Thyroid gland (tissue), 4 donors: ENCODE data around the gene SAP30L. TPM values are rescaled to one million over a fixed set of nuclear protein-coding genes. Genes with fewer than 3 reads are reported as not detected.

Experiments
- DNase-seq, 2 donors: peaks; one replicate each; pipeline ENCODE4 v3.0.0-alpha.2; 2019
- H3K27ac ChIP-seq, 3 donors: fragments of 200-600 bp; sonication (generic); 1 replicate in 2 of 3; 2 replicates in 1 of 3; pipeline ENCODE4 v1.5.1; 2016 to 2019; ENCODE audit warnings: mild to moderate bottlenecking in 1 of 3, moderate library complexity in 1 of 3
- H3K27me3 ChIP-seq: fragments of 200-600 bp; sonication (generic); one replicate; pipeline ENCODE4 v1.5.1; 2019
- H3K36me3 ChIP-seq, 2 donors: fragments of 200-600 bp; sonication (generic); one replicate each; pipeline ENCODE4 v1.5.1; 2016 to 2019
- H3K4me1 ChIP-seq, 2 donors: fragments of 200-600 bp; sonication (generic); one replicate each; pipeline ENCODE4 v1.5.1; 2017 to 2019
- H3K4me3 ChIP-seq, 3 donors: fragments of 200-600 bp; sonication (generic); replicated peaks in 1 of 3; 1 replicate in 2 of 3; 2 replicates in 1 of 3; pipeline ENCODE4 v1.5.1; 2016; ENCODE audit warnings: mild to moderate bottlenecking in 1 of 3
- H3K9me3 ChIP-seq: fragments of 200-600 bp; sonication (generic); one replicate; pipeline ENCODE4 v1.5.1; 2017
- POLR2A ChIP-seq, 2 donors: fragments of 450-650 bp; IDR thresholded peaks; one replicate each; pipeline ENCODE4 v1.6.1; 2017; ENCODE audit warnings: antibody characterized with exemption in 2 of 2, mild to moderate bottlenecking in 2 of 2, moderate library complexity in 1 of 2
- WGBS, 2 donors: methylation state at CpG; one replicate each; pipeline ENCODE4 v1.1.5; 2017; 5-methylcytosine and 5-hydroxymethylcytosine counted together
- intact Hi-C: fragments of 100-400 bp; cut with DNase I; formaldehyde crosslinking; loops from one replicate; pipeline ENCODE4 v1.15.1; 2023
- total RNA-seq, 4 donors: library from RNA; depleted of rRNA; stranded (reverse); fragments of >200 nt; gene quantifications; one replicate each; pipeline ENCODE4 v1.2.3, GENCODE V29; 2016
- TF ChIP-seq, protein P1 (sequence below), 6 experiments: fragments of 200-600 bp in 3 of 6; fragments of 450-650 bp in 3 of 6; sonication (generic) in 3 of 6; IDR thresholded peaks; one replicate each; pipeline ENCODE4 v1.5.1; 2016 to 2019; ENCODE audit warnings: antibody characterized with exemption in 6 of 6, mild to moderate bottlenecking in 2 of 6, inconsistent platforms in 1 of 6, moderate library complexity in 1 of 6

Gene SAP30L
- total RNA-seq, 4 donors from 2014 or later: 26.2 to 37.9 (median 31.2) TPM

DNA sequence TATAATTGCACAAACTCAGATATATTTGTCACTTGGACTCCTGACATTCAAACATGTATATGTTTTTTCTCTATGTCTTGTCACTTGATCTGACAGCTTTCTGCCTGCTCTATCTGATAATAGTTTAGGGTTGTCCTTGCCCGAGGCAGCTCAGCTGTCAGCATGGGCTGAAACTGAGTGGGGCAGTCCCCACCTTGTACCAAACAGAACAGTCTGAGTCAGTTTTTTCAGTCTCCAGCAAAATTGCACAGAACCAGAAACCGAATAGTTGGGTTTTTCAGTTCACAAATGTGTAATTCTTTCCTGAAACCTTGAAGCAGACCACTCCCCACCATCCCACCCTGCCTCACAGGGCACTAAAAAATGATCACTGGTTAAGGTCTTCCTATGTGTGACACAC lies 41.7 kb downstream of the SAP30L start:
- DNase-seq: no peak
- TF ChIP-seq, protein P1, sequence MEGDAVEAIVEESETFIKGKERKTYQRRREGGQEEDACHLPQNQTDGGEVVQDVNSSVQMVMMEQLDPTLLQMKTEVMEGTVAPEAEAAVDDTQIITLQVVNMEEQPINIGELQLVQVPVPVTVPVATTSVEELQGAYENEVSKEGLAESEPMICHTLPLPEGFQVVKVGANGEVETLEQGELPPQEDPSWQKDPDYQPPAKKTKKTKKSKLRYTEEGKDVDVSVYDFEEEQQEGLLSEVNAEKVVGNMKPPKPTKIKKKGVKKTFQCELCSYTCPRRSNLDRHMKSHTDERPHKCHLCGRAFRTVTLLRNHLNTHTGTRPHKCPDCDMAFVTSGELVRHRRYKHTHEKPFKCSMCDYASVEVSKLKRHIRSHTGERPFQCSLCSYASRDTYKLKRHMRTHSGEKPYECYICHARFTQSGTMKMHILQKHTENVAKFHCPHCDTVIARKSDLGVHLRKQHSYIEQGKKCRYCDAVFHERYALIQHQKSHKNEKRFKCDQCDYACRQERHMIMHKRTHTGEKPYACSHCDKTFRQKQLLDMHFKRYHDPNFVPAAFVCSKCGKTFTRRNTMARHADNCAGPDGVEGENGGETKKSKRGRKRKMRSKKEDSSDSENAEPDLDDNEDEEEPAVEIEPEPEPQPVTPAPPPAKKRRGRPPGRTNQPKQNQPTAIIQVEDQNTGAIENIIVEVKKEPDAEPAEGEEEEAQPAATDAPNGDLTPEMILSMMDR (IDR thresholded peaks at IDR 0.05): no peak
- no peak for TF ChIP-seq POLR2A (IDR thresholded peaks at IDR 0.05)
- Histone ChIP-seq H3K27me3 (peaks cover 56% of the 10 kb centered on the region), H3K4me1 (peaks cover 0 to 4% of the 10 kb centered on the region in 2 donors), H3K27ac (no peak overlapping the region), H3K9me3 (no peaks in the 10 kb centered on the region), H3K36me3 (no peaks in the 10 kb centered on the region), H3K4me3 (no peak overlapping the region)
- 27 to 36% methylated on average over 2 of the region's 2 CpGs for WGBS, 2 donors
- intact Hi-C loops: no loop called here

DNA sequence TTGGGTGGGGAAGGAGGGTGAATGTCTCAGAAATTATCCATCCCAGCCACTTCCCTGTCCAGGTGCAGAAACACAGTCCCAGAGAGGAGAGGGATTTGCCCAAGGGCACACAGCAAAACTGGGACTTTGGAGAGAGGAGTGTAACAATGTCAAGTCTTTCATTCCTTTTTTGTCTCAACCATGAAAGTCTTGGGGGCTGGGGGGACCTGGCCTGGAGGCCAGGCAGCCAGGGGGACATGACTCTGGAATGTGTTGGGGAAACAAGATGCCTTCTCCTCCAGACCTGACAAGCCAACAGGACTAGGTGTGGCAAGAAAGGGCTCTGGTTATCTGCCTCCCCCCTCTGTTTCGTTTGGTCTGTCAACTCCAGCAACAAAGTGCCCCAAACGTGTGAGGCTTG lies 46.1 kb downstream of the SAP30L start:
- H3K27me3 ChIP-seq: peaks cover 14% of the 10 kb centered on the region
- DNase-seq: no peak
- WGBS, 2 donors: 70 to 81% methylated on average over 2 of the region's 2 CpGs
- intact Hi-C loops: no loop called here
- no peak overlapping the region for H3K27ac ChIP-seq
- H3K36me3 ChIP-seq: no peaks in the 10 kb centered on the region
- TF ChIP-seq, protein P1 (IDR thresholded peaks at IDR 0.05): no peak
- TF ChIP-seq POLR2A (IDR thresholded peaks at IDR 0.05): no peak
- no peaks in the 10 kb centered on the region for H3K4me1 ChIP-seq
- H3K4me3 ChIP-seq: no peak overlapping the region
- H3K9me3 ChIP-seq: no peaks in the 10 kb centered on the region

DNA sequence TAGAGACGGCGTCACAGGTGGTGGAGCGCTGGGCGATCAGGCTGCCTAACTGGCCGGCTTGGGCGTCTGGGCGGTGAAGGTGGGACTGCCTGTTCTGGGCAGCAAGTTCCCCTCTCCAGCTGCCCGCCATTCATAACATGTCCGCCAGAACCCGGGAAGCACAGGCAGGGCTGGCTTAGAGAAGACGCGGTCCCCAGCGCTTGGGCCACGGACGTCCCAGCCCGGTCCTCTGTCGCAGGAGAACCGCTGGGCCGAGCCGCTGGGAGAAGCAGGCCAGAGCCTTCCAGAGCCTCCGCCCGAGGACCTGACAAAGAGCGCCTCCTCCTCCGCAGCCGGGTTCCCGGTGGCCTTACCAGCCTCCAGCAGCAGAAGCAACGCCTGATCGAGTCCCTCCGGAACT lies 47.5 kb downstream of the SAP30L start:
- DNase-seq: no peak
- Histone ChIP-seq H3K36me3 (no peaks in the 10 kb centered on the region), H3K27ac (no peak overlapping the region), H3K4me3 (no peak overlapping the region), H3K27me3 (peaks cover 6% of the 10 kb centered on the region), H3K9me3 (no peaks in the 10 kb centered on the region), H3K4me1 (no peaks in the 10 kb centered on the region)
- no peak for TF ChIP-seq POLR2A (IDR thresholded peaks at IDR 0.05)
- TF ChIP-seq, protein P1 (IDR thresholded peaks at IDR 0.05): no peak
- intact Hi-C loops: no loop called here
- WGBS, 2 donors: 55 to 56% methylated on average over 12 to 19 of the region's 29 CpGs

DNA sequence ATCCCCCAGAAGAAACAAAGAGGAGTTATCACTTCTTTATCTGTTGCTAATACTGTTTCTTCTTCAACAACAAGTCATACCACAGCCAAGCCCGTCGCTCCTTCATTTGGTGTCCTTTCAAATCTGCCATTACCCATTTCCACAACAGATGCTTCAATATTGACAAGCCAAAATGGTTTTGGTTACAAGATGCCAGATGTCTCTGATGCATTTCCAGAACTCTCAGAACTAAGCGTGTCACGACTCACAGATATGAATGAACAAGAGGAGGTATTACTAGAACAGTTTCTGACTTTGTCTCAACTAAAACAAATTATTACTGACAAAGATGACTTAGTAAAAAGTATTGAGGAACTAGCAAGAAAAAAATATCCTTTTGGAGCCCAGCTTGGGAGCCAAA lies 48.2 kb downstream of the SAP30L start:
- no peak for DNase-seq
- Histone ChIP-seq H3K27ac (no peak overlapping the region), H3K4me3 (no peak overlapping the region), H3K4me1 (no peaks in the 10 kb centered on the region), H3K27me3 (peaks cover 5% of the 10 kb centered on the region), H3K36me3 (no peaks in the 10 kb centered on the region), H3K9me3 (no peaks in the 10 kb centered on the region)
- WGBS, 2 donors: 72 to 87% methylated on average over 4 of the region's 4 CpGs
- intact Hi-C loops: no loop called here
- TF ChIP-seq, protein P1 (IDR thresholded peaks at IDR 0.05): no peak
- TF ChIP-seq POLR2A (IDR thresholded peaks at IDR 0.05): no peak

DNA sequence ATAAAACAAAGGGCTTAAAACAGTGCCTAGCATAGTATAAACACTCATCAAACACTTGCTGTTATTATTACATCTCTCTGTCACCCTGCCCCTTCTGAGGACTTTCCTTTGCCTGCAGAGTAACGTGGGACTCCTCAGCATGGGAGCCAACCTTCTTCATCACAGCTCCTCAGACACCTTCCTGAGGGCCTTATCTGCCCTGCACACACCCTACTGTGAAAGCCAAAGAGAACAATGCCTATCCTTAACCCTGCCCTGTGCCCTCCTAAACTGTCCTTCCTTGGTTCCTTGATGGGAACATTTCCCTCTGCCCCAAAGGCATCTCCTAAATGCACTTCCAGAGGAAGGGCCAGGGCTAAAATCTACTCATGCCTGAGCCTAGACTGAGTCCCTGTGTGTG lies 52.8 kb downstream of the SAP30L start:
- TF ChIP-seq, protein P1 (IDR thresholded peaks at IDR 0.05): no peak
- no peak for TF ChIP-seq POLR2A (IDR thresholded peaks at IDR 0.05)
- H3K9me3 ChIP-seq: no peaks in the 10 kb centered on the region
- H3K27ac ChIP-seq: no peak overlapping the region
- no peak overlapping the region for H3K4me3 ChIP-seq
- H3K4me1 ChIP-seq: no peaks in the 10 kb centered on the region
- no peak for DNase-seq
- H3K27me3 ChIP-seq: no peaks in the 10 kb centered on the region
- intact Hi-C loops: no loop called here
- no peaks in the 10 kb centered on the region for H3K36me3 ChIP-seq
- 81 to 97% methylated on average over 1 of the region's 1 CpG for WGBS, 2 donors
